ENCODE results near the gene GNPTG. TPM values are rescaled to one million over a fixed set of nuclear protein-coding genes. Genes with fewer than 3 reads are reported as not detected.

Gene GNPTG
- polyA plus RNA-seq, 1 of the 3 experiments (the other 2 are of a cell fraction), result 113 TPM

DNA sequence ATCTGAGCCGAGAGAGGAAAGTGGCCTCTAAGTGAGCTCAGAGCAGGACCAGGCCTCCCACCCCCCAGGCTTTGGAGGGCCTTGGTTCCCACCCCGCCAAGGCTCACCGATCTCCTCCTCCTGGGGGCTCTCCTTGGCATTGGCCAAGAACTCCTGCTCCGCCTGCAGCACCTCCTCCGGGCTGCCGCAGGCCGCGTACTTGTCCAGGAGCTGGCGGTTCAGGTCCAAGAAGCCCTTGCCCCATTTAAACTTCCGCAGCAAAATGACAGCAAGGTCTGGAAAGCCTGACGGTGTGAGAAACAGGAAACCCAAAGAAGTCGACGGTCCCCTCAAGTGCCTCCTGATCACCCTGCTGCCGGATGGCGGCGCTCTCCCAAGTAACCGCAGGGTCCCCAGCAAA is 1.8 kb upstream of the GNPTG start:
- H3K27me3 ChIP-seq (ENCODE audit: insufficient read depth), result no peaks in the 10 kb centered on the region
- no peak overlapping the region; a peak in 1 of 4 replicates for H3K4me3 ChIP-seq (ENCODE audit: low read depth in 2 of 2, low read length in 1 of 2)
- CTCF ChIA-PET, result interaction anchor here (0.8 to 2.3 kb wide), 3 partner anchors 12 to 565 kb away, joined by 3 to 11 read pairs (median 4); no protein-coding TSS in a partner anchor
- peak overlapping the region; percentile 98; the same call in 1 of the 2 replicates for H3K4me2 ChIP-seq
- peaks cover 0 to 15% of the 10 kb centered on the region in 2 experiments; a peak in 2 of 4 replicates for H3K4me1 ChIP-seq (ENCODE audit: control insufficient read depth in 1 of 2, insufficient read depth in 2 of 2, low read depth in 1 of 2, low read length in 1 of 2)
- no peaks in the 10 kb centered on the region for H4K20me1 ChIP-seq (ENCODE audit: insufficient read depth)
- 99% methylated on average over 13 of the region's 17 CpGs for WGBS (ENCODE audit: low lambda C conversion rate)
- no peak for DNase-seq
- H3K36me3 ChIP-seq (replicated peaks in 1 of 2; ENCODE audit: control insufficient read depth in 1 of 2, insufficient read depth in 2 of 2, low read length in 1 of 2), result peaks cover 0 to 19% of the 10 kb centered on the region in 2 experiments
- POLR2A ChIA-PET, result no interaction called here
- H3K9me2 ChIP-seq, result no peaks in the 10 kb centered on the region
- H3K9me3 ChIP-seq, result no peaks in the 10 kb centered on the region
- H3K9ac ChIP-seq, result no peak overlapping the region
- H3K27ac ChIP-seq (ENCODE audit: low read depth in 2 of 2, low read length in 1 of 2), result no peak overlapping the region
- no peaks in the 10 kb centered on the region for H3F3A ChIP-seq (replicated peaks; ENCODE audit: insufficient read depth)
- H3K79me2 ChIP-seq (ENCODE audit: insufficient read depth), result peaks cover 43% of the 10 kb centered on the region
- H2AFZ ChIP-seq (ENCODE audit: low read depth), result no peak overlapping the region
- TF ChIP-seq ELF1 (IDR thresholded peaks at IDR 0.05) (no peak), SIN3A (IDR thresholded peaks at IDR 0.05; ENCODE audit: borderline replicate concordance, low read depth, low read length) (no peak), POLR2AphosphoS5 (IDR thresholded peaks at IDR 0.05; ENCODE audit: low read depth, low read length) (no peak), CHD2 (IDR thresholded peaks at IDR 0.05; ENCODE audit: low read length, partially characterized antibody) (no peak), TEAD4 (IDR thresholded peaks at IDR 0.05; ENCODE audit: borderline replicate concordance, insufficient read depth) (no peak), NRF1 (IDR thresholded peaks at IDR 0.05; ENCODE audit: low read depth, low read length) (no peak), MEF2A (IDR thresholded peaks at IDR 0.05; ENCODE audit: borderline replicate concordance, low read depth) (no peak), GABPA (IDR thresholded peaks at IDR 0.05; ENCODE audit: low read depth) (no peak), SMC3 (IDR thresholded peaks at IDR 0.05; ENCODE audit: low read depth, low read length) (no peak), FOXJ3 (CRISPR knock-in tag; IDR thresholded peaks at IDR 0.05) (no peak), NFIC (IDR thresholded peaks at IDR 0.05; ENCODE audit: borderline replicate concordance) (no peak), TAF1 (IDR thresholded peaks at IDR 0.05; ENCODE audit: borderline replicate concordance, low read depth, low read length) (no peak)
- TF ChIP-seq, protein P1, sequence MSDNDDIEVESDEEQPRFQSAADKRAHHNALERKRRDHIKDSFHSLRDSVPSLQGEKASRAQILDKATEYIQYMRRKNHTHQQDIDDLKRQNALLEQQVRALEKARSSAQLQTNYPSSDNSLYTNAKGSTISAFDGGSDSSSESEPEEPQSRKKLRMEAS (IDR thresholded peaks at IDR 0.05; ENCODE audit: low read depth), result no peak
- TF ChIP-seq, protein P2, sequence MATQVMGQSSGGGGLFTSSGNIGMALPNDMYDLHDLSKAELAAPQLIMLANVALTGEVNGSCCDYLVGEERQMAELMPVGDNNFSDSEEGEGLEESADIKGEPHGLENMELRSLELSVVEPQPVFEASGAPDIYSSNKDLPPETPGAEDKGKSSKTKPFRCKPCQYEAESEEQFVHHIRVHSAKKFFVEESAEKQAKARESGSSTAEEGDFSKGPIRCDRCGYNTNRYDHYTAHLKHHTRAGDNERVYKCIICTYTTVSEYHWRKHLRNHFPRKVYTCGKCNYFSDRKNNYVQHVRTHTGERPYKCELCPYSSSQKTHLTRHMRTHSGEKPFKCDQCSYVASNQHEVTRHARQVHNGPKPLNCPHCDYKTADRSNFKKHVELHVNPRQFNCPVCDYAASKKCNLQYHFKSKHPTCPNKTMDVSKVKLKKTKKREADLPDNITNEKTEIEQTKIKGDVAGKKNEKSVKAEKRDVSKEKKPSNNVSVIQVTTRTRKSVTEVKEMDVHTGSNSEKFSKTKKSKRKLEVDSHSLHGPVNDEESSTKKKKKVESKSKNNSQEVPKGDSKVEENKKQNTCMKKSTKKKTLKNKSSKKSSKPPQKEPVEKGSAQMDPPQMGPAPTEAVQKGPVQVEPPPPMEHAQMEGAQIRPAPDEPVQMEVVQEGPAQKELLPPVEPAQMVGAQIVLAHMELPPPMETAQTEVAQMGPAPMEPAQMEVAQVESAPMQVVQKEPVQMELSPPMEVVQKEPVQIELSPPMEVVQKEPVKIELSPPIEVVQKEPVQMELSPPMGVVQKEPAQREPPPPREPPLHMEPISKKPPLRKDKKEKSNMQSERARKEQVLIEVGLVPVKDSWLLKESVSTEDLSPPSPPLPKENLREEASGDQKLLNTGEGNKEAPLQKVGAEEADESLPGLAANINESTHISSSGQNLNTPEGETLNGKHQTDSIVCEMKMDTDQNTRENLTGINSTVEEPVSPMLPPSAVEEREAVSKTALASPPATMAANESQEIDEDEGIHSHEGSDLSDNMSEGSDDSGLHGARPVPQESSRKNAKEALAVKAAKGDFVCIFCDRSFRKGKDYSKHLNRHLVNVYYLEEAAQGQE (IDR thresholded peaks at IDR 0.05; ENCODE audit: low read depth, low read length), result no peak
- TF ChIP-seq, protein P3, sequence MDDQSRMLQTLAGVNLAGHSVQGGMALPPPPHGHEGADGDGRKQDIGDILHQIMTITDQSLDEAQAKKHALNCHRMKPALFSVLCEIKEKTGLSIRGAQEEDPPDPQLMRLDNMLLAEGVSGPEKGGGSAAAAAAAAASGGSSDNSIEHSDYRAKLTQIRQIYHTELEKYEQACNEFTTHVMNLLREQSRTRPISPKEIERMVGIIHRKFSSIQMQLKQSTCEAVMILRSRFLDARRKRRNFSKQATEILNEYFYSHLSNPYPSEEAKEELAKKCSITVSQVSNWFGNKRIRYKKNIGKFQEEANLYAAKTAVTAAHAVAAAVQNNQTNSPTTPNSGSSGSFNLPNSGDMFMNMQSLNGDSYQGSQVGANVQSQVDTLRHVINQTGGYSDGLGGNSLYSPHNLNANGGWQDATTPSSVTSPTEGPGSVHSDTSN (IDR thresholded peaks at IDR 0.05), result no peak
